GM21786 (cell line): ENCODE data around the gene LTBP4.
"Not testable (repeated sequence)": the region's sequence is repeated elsewhere in the genome, so short reads cannot be mapped to it uniquely, and the experiment has no call there.

ENCODE experiments used
- ATAC-seq: cut with Tn5 transposase; IDR thresholded peaks from one replicate; pipeline ENCODE4 v1.9.1; 2021; ENCODE audit not compliant: unreplicated experiment

The LTBP4 gene

DNA sequence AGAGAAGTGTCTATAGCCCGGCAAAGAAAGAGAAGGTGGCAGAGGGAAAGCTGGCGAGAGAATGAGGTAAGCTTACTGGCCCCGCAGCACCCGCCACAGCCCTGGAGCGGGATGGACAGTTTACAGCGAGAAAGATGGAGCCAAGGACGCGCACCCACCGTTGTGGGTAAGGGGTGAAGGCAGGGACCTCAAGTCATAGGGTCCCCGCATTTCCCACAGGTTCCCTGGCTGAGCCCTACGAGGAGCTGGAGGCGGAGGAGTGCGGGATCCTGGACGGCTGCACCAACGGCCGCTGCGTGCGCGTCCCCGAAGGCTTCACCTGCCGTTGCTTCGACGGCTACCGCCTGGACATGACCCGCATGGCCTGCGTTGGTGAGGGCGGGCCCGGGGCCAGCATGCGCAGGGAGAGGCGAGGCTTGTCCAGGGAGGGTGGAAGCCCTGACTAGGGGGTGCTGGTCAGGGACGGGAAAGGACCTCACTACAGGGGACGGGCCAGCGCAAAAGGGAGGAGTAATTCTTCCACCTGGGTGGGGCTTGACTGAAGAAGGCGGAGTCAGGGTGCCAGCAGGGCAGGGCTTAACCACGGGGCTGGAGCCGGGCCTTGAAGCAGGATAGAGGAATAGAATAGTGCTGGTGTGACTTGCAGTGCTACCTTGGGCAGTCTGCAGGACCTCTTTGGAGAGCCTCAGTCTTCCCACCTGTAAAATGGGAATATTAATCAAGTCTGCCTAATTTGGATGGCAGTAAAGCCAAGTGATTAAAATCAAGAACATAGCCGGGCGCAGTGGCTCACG is 26.5 kb downstream of the LTBP4 start:
- no peak for ATAC-seq

GRCh38 chr19:40629346-40629745 is 28.2 kb downstream of the LTBP4 start:
- no peak for ATAC-seq

DNA sequence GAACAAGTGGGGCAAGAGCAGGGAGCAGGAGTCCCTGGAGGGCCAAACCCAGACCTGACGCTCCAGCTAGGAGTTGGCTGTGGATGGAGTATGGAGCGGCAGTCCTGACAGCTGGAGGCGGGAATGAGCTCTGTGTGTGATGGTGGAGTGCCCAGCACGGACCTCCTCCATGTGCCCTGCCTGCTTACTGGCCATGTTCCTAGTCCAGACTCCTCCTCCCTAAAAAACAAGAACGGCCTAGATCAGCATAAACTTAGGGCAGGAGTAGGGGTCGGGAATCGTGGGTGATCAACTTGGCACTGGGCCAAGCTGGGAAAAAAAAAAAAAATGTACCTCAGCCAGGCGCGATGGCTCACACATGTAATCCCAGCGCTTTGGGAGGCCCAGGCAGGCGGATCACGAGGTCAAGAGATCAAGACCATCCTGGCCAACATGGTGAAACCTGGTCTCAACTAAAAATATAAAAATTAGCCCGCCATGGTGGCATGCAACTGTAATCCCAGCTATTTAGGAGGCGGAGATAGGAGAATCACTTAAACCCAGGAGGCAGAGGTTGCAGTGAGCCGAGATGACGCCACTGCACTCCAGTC is 29.5 kb downstream of the LTBP4 start:
- no peak for ATAC-seq

GRCh38 chr19:40632311-40633036 is 31.3 kb downstream of the LTBP4 start:
- ATAC-seq, result no peak

DNA sequence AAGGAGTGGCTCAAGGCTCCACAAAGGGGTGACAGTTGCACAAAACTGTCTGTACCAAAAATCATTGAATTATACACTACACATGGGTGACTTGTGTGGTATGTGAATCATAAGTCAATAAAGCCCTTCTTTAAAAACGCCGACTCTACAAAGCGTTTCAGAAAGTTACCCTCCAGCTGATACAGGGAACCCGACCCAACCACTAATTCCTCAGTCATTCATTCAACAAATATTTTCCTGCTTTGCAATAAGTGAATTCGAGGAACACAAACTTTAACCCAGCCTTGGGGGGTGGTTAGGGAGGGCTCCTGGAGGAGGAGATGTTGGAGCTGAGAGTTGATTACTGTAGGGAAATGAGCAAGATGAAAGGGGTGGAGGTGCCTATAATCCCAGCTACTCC is 32.0 kb downstream of the LTBP4 start:
- no peak for ATAC-seq

DNA sequence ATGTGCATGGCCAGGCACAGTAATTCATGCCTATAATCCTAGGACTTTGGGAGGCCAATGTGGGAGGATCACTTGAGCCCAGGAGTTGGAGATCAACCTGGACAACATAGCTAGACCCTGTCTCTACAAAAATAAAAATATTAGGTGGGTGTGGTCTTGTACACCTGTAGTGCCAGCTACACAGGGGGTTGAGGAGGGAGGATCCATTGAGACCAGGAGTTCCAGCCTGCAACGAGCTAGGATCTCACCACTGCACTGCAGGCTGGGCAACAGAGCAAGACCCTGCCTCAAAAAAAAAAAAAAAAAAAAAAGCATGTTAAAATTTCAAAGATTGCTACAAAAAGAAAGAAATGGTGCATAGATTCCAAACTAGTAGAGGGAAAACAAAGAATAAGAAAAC is 37.2 kb downstream of the LTBP4 start:
- no peak for ATAC-seq

DNA sequence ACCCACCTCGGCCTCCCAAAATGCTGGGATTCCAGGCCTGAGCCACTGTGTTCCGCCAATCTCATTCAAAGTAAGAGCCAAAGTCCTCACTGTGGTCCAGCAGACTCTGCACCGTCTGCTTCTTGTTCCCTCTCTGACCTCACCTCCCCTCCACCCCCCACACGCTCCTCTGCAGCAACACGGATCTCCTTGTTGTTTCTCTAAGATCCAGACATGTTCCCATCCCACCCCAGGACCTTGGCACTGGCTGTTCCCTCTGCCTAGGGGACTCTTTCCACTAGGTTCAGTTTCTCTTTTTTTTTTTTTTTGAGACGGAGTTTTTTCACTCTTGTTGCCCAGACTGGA is 38.4 kb downstream of the LTBP4 start:
- no peak for ATAC-seq

DNA sequence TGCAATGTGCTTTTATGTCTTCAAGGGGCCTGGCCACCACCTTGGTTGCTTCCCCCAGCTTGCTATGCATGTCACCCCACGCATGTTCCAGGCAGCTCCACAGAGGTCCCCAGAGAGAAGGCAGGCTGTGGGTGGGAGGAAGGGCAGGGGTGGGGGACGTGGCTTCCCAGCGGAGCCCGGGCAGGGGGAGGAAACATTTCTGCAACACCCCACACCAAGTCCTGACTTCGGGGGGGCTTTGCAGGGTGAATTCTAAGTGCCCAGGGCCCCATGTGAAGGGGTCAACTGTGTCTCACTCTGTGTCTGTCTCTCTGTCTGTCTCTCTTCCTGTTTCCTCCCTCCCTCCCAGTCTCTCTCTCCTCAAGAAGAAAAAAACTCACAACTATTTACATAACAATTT is 39.6 kb downstream of the LTBP4 start:
- ATAC-seq, result no peak

GRCh38 chr19:40641281-40641680 is 40.1 kb downstream of the LTBP4 start:
- ATAC-seq, result no peak

- no peak for ATAC-seq
Measured at GRCh38 chr19:40642051-40642706, 41.0 kb downstream of the LTBP4 start.

DNA sequence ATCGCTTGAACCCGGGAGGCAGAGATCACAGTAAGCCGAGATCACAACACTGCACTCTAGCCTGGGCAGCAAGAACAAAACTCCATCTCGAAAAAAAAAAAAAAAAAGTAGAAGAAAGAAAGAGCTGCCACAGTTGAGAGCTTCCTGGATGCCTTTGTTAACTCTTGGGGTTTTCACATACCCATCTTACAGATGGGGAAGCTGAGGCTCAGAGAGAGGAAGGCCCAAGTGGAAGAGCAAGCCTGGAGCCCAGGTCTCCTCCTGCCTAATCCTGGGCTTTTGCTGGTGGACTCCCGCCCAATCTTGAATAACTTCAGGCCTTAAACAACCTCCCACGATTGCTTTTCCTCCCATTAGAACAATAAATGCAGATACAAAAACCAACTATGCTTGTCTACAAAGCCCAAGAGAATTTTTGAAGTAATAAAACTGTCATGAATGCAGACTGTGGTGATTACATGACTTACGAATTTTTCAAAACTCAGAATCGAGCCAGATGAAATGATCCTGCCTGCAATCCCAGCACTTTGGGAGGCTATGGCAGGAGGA is 41.7 kb downstream of the LTBP4 start:
- no peak for ATAC-seq

DNA sequence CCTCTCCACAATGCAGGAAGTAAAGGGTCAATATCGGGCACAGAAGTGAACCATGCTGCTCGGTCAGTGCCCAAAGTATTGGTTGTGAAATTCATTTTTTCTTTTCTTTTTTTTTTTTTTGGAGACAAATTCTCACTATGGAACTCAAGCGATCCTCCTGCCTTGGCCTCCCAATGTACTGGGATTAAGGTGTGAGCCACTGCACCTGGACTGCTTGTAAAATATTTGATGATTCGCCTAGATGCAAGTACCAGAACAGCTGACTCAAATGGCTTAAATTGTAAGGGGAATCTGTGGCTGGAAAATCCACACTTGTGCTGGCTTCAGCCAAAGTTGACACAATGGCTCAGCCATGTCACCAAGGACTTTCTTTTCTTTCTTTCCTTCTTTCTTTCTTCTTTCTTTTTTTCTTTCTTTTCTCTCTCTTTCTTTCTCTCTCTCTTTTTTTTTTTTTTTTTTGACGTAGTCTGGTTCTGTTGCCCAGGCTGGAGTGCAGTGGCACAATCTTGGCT is 45.6 kb downstream of the LTBP4 start:
- ATAC-seq, result no peak

DNA sequence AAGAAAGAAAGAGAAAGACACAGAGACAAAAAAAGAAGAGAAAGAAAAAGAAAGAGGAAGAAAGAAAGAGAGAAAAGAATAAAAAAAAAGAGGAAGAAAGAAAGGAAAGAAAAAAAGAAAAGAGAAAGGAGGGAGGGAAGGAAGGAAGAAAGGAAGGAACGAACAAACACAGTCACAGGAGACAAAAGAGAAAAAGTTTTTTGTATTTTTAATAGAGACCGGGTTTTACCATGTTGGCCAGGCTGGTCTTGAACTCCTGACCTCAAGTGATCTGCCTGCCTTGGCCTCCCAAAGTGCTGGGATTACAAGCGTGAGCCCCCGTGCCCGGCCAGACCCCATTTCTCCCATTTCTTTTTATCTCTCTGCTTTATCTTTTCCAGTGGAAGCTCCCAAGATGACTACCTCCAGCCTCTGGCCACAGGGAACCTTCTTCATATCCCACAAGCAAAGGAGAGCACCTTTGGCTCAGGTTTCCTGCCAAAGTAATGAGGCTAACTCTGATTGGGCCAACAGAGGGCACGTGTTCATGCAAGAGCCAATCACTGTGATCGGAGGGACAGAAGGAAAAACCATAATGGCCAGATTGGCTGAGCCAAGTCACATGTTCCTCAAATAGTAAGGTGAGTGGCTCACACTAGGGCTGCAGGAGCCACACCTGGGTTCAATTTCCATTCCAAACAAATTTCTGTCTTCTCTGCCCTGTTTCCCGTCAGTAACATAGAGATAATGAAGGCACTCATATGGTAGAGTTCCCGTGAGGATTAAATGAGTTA is 48.9 kb downstream of the LTBP4 start:
- ATAC-seq, result not testable (repeated sequence)

GRCh38 chr19:40650749-40651305 is 49.7 kb downstream of the LTBP4 start:
- no peak for ATAC-seq

- ATAC-seq, result not testable (repeated sequence)
Measured at GRCh38 chr19:40652303-40652702, 51.1 kb downstream of the LTBP4 start.

DNA sequence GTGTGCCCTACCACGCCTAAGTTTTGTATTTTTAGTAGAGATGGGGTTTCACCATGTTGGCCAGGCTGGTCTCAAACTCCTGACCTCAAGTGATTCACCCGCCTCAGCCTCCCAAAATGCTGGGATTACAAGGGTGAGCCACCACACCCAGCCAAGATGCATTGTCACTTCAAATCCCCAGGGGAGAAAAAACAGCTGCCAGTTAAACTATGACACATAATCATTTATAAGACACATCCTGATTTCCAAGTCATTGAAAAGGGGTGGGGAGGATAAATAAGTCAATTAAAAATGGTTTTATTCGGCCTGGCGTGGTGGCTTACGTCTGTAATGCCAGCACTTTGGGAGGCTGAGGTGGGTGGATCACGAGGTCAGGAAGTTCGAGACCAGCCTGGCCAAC is 54.5 kb downstream of the LTBP4 start:
- not testable (repeated sequence) for ATAC-seq

GRCh38 chr19:40658031-40658430 is 56.9 kb downstream of the LTBP4 start:
- no peak for ATAC-seq

- no peak for ATAC-seq
Measured at GRCh38 chr19:40659116-40659515, 57.9 kb downstream of the LTBP4 start.

GRCh38 chr19:40659566-40659965 is 58.4 kb downstream of the LTBP4 start:
- no peak for ATAC-seq

GRCh38 chr19:40661616-40662015 is 60.4 kb downstream of the LTBP4 start:
- no peak for ATAC-seq
